DND-41 (cell line): Measurements from ENCODE around the gene ATP2B1.

Source experiments
- EZH2 ChIP-seq: IDR thresholded peaks from 3 replicates; pipeline ENCODE4 v1.6.1; 2012; ENCODE audit warnings: borderline replicate concordance, low read depth, mild to moderate bottlenecking, moderate library complexity, low read length, inconsistent platforms; ENCODE audit not compliant: severe bottlenecking
- TF ChIP-seq, protein P1 (sequence below): IDR thresholded peaks from 2 replicates; pipeline ENCODE4 v1.5.1; 2012; ENCODE audit warnings: borderline replicate concordance, low read length, moderate library complexity, mild to moderate bottlenecking; ENCODE audit not compliant: poor library complexity, severe bottlenecking; ENCODE audit errors: extremely low read depth

DNA sequence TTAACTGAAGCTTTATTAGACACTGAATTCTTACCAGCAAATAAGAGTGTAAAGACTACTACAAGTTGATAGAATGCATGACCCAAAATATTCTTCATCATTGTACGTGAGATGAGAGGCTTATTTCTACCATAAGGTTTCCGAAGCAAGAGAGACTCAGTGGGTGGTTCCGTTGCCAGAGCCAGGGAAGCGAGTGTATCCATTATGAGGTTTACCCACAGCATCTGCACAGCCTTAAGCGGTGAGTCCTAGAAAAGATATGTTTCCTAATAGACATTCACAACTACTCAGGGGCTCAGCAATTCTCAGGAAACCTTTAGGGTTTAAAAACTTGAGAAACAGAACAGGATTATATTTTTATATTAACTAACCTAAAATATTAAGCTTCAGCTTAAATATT, 105.0 kb downstream of the ATP2B1 start:
- TF ChIP-seq EZH2: no peak
- TF ChIP-seq, protein P1, sequence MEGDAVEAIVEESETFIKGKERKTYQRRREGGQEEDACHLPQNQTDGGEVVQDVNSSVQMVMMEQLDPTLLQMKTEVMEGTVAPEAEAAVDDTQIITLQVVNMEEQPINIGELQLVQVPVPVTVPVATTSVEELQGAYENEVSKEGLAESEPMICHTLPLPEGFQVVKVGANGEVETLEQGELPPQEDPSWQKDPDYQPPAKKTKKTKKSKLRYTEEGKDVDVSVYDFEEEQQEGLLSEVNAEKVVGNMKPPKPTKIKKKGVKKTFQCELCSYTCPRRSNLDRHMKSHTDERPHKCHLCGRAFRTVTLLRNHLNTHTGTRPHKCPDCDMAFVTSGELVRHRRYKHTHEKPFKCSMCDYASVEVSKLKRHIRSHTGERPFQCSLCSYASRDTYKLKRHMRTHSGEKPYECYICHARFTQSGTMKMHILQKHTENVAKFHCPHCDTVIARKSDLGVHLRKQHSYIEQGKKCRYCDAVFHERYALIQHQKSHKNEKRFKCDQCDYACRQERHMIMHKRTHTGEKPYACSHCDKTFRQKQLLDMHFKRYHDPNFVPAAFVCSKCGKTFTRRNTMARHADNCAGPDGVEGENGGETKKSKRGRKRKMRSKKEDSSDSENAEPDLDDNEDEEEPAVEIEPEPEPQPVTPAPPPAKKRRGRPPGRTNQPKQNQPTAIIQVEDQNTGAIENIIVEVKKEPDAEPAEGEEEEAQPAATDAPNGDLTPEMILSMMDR: no peak
